ENCODE results near the gene PLOD3.

The PLOD3 gene

GRCh38 chr7:101173752-101174244, 43.6 kb downstream of the PLOD3 start:
- DNase-seq, result peak; percentile 60 to 67 (median 66)
- POLR2A ChIA-PET, result interaction anchor here (1.3 kb wide), 1 partner anchor 19 kb away, joined by 3 read pairs; no protein-coding TSS in a partner anchor
- Histone ChIP-seq H3K27ac (ENCODE audit: insufficient read depth in 1 of 2, low read depth in 1 of 2, low read length in 2 of 2, poor library complexity in 1 of 2, severe bottlenecking in 2 of 2) (no peak overlapping the region), H3K36me3 (ENCODE audit: control insufficient read depth in 4 of 4, insufficient read depth in 4 of 4, low read length in 3 of 4) (no peaks in the 10 kb centered on the region), H3K27me3 (replicated peaks in 2 of 5; ENCODE audit: control insufficient read depth in 4 of 5, insufficient read depth in 5 of 5, low read length in 4 of 5) (peaks cover 17 to 100% (median 63%) of the 10 kb centered on the region in 5 experiments), H3K9me3 (ENCODE audit: control extremely low read depth in 1 of 5, control insufficient read depth in 4 of 5, insufficient read depth in 2 of 5, low read depth in 1 of 5, low read length in 4 of 5) (no peaks in the 10 kb centered on the region), H3K4me1 (ENCODE audit: control extremely low read depth in 1 of 4, control insufficient read depth in 4 of 4, insufficient read depth in 4 of 4, low read length in 3 of 4) (peaks cover 0 to 42% (median 31%) of the 10 kb centered on the region in 4 experiments), H3K4me3 (ENCODE audit: control insufficient read depth in 1 of 7, extremely low read depth in 1 of 7, insufficient read depth in 4 of 7, low read depth in 2 of 7, low read length in 6 of 7) (peak overlapping the region in 2 of 7 experiments; percentile 31 to 33)
- 6% methylated on average over 11 of the region's 16 CpGs for WGBS (ENCODE audit: insufficient coverage)
- CTCF ChIA-PET, result interaction anchor here (0.8 to 2.4 kb wide), 10 partner anchors 9 to 109 kb away, joined by 3 to 17 read pairs (median 3); no protein-coding TSS in a partner anchor

GRCh38 chr7:101172854-101173751, 44.3 kb downstream of the PLOD3 start:
- Histone ChIP-seq H3K4me3 (ENCODE audit: control insufficient read depth in 1 of 7, extremely low read depth in 1 of 7, insufficient read depth in 4 of 7, low read depth in 2 of 7, low read length in 6 of 7) (peak overlapping the region in 3 of 7 experiments; percentile 31 to 43 (median 33)), H3K4me1 (ENCODE audit: control extremely low read depth in 1 of 4, control insufficient read depth in 4 of 4, insufficient read depth in 4 of 4, low read length in 3 of 4) (peaks cover 0 to 42% (median 31%) of the 10 kb centered on the region in 4 experiments), H3K27me3 (replicated peaks in 2 of 5; ENCODE audit: control insufficient read depth in 4 of 5, insufficient read depth in 5 of 5, low read length in 4 of 5) (peaks cover 15 to 100% (median 64%) of the 10 kb centered on the region in 5 experiments), H3K27ac (ENCODE audit: insufficient read depth in 1 of 2, low read depth in 1 of 2, low read length in 2 of 2, poor library complexity in 1 of 2, severe bottlenecking in 2 of 2) (no peak overlapping the region), H3K9me3 (ENCODE audit: control extremely low read depth in 1 of 5, control insufficient read depth in 4 of 5, insufficient read depth in 2 of 5, low read depth in 1 of 5, low read length in 4 of 5) (no peaks in the 10 kb centered on the region), H3K36me3 (ENCODE audit: control insufficient read depth in 4 of 4, insufficient read depth in 4 of 4, low read length in 3 of 4) (no peaks in the 10 kb centered on the region)
- DNase-seq, result peak; percentile 73 to 80 (median 77)
- WGBS (ENCODE audit: insufficient coverage), result 1% methylated on average over 41 of the region's 53 CpGs
- ChIA-PET CTCF (interaction anchor here (0.8 to 2.4 kb wide), 9 partner anchors 9 to 110 kb away, joined by 3 to 17 read pairs (median 3); no protein-coding TSS in a partner anchor), POLR2A (interaction anchor here (1.3 kb wide), 1 partner anchor 20 kb away, joined by 3 read pairs; no protein-coding TSS in a partner anchor)

- H3K27me3 ChIP-seq (replicated peaks in 2 of 5; ENCODE audit: control insufficient read depth in 4 of 5, insufficient read depth in 5 of 5, low read length in 4 of 5), result peaks cover 10 to 100% (median 64%) of the 10 kb centered on the region in 5 experiments
- whole genome bisulfite sequencing (ENCODE audit: insufficient coverage), result under 1% methylated on average over 78 of the region's 79 CpGs
- H3K4me3 ChIP-seq (ENCODE audit: control insufficient read depth in 1 of 7, extremely low read depth in 1 of 7, insufficient read depth in 4 of 7, low read depth in 2 of 7, low read length in 6 of 7), result peak overlapping the region in 4 of 7 experiments; percentile 13 to 43 (median 26)
- CTCF ChIA-PET, result interaction anchor here (0.8 to 3.1 kb wide), 10 partner anchors 14 to 111 kb away, joined by 3 to 19 read pairs (median 4); no protein-coding TSS in a partner anchor
- no peaks in the 10 kb centered on the region for H3K36me3 ChIP-seq (ENCODE audit: control insufficient read depth in 4 of 4, insufficient read depth in 4 of 4, low read length in 3 of 4)
- H3K4me1 ChIP-seq (ENCODE audit: control extremely low read depth in 1 of 4, control insufficient read depth in 4 of 4, insufficient read depth in 4 of 4, low read length in 3 of 4), result peaks cover 0 to 43% (median 33%) of the 10 kb centered on the region in 4 experiments
- DNase-seq, result peak; percentile 57 to 89 (median 85)
- no peak overlapping the region for H3K27ac ChIP-seq (ENCODE audit: insufficient read depth in 1 of 2, low read depth in 1 of 2, low read length in 2 of 2, poor library complexity in 1 of 2, severe bottlenecking in 2 of 2)
- no peaks in the 10 kb centered on the region for H3K9me3 ChIP-seq (ENCODE audit: control extremely low read depth in 1 of 5, control insufficient read depth in 4 of 5, insufficient read depth in 2 of 5, low read depth in 1 of 5, low read length in 4 of 5)
- POLR2A ChIA-PET, result no interaction called here
Observed at GRCh38 chr7:101172005-101172853, 45.2 kb downstream of the PLOD3 start.

- CTCF ChIA-PET, result interaction anchor here (0.9 to 3.1 kb wide), 8 partner anchors 14 to 112 kb away, joined by 3 to 19 read pairs (median 4); no protein-coding TSS in a partner anchor
- no peak overlapping the region for H3K4me3 ChIP-seq (ENCODE audit: control insufficient read depth in 1 of 7, extremely low read depth in 1 of 7, insufficient read depth in 4 of 7, low read depth in 2 of 7, low read length in 6 of 7)
Observed at GRCh38 chr7:101171442-101171837, 45.9 kb downstream of the PLOD3 start.

GRCh38 chr7:101170617-101171441, 46.6 kb downstream of the PLOD3 start:
- CTCF ChIA-PET, result interaction anchor here (0.9 to 3.1 kb wide), 10 partner anchors 14 to 112 kb away, joined by 3 to 19 read pairs (median 4); no protein-coding TSS in a partner anchor
- Histone ChIP-seq H3K27me3 (replicated peaks in 2 of 5; ENCODE audit: control insufficient read depth in 4 of 5, insufficient read depth in 5 of 5, low read length in 4 of 5) (peaks cover 5 to 100% (median 68%) of the 10 kb centered on the region in 5 experiments), H3K9me3 (ENCODE audit: control extremely low read depth in 1 of 5, control insufficient read depth in 4 of 5, insufficient read depth in 2 of 5, low read depth in 1 of 5, low read length in 4 of 5) (no peaks in the 10 kb centered on the region), H3K4me1 (ENCODE audit: control extremely low read depth in 1 of 4, control insufficient read depth in 4 of 4, insufficient read depth in 4 of 4, low read length in 3 of 4) (peaks cover 0 to 55% (median 42%) of the 10 kb centered on the region in 4 experiments), H3K4me3 (ENCODE audit: control insufficient read depth in 1 of 7, extremely low read depth in 1 of 7, insufficient read depth in 4 of 7, low read depth in 2 of 7, low read length in 6 of 7) (no peak overlapping the region), H3K27ac (ENCODE audit: insufficient read depth in 1 of 2, low read depth in 1 of 2, low read length in 2 of 2, poor library complexity in 1 of 2, severe bottlenecking in 2 of 2) (no peak overlapping the region), H3K36me3 (ENCODE audit: control insufficient read depth in 4 of 4, insufficient read depth in 4 of 4, low read length in 3 of 4) (no peaks in the 10 kb centered on the region)
- POLR2A ChIA-PET, result no interaction called here
- WGBS (ENCODE audit: insufficient coverage), result 3% methylated on average over 14 of the region's 17 CpGs
- DNase-seq, result peak in 2 of 3 donors; percentile 38 to 56

More at GRCh38 chr7:101171442-101171837, 45.9 kb downstream of the PLOD3 start:
- peaks cover 0 to 49% (median 38%) of the 10 kb centered on the region in 4 experiments for H3K4me1 ChIP-seq (ENCODE audit: control extremely low read depth in 1 of 4, control insufficient read depth in 4 of 4, insufficient read depth in 4 of 4, low read length in 3 of 4)
- no peak overlapping the region for H3K27ac ChIP-seq (ENCODE audit: insufficient read depth in 1 of 2, low read depth in 1 of 2, low read length in 2 of 2, poor library complexity in 1 of 2, severe bottlenecking in 2 of 2)
- WGBS (ENCODE audit: insufficient coverage), result 1% methylated on average over 9 of the region's 13 CpGs
- DNase-seq, result no peak
- POLR2A ChIA-PET, result no interaction called here
- H3K27me3 ChIP-seq (replicated peaks in 2 of 5; ENCODE audit: control insufficient read depth in 4 of 5, insufficient read depth in 5 of 5, low read length in 4 of 5), result peaks cover 5 to 100% (median 64%) of the 10 kb centered on the region in 5 experiments
- no peaks in the 10 kb centered on the region for H3K36me3 ChIP-seq (ENCODE audit: control insufficient read depth in 4 of 4, insufficient read depth in 4 of 4, low read length in 3 of 4)
- no peaks in the 10 kb centered on the region for H3K9me3 ChIP-seq (ENCODE audit: control extremely low read depth in 1 of 5, control insufficient read depth in 4 of 5, insufficient read depth in 2 of 5, low read depth in 1 of 5, low read length in 4 of 5)

Measured in common myeloid progenitor, CD34-positive (primary cell).